NT2/D1 (cell line): ENCODE data around the gene CD4.

Source experiments
- SUZ12 ChIP-seq: IDR thresholded peaks from 2 replicates; pipeline ENCODE4 v1.6.1; 2011; ENCODE audit not compliant: insufficient read length, insufficient read depth; ENCODE audit errors: extremely low read depth
- YY1 ChIP-seq: IDR thresholded peaks from 2 replicates; pipeline ENCODE4 v1.6.1; 2011; ENCODE audit not compliant: insufficient read length, insufficient read depth
- ZNF274 ChIP-seq: IDR thresholded peaks from 2 replicates; pipeline ENCODE4 v1.6.1; 2011; ENCODE audit warnings: mild to moderate bottlenecking, low read depth, low read length

- TF ChIP-seq SUZ12 (no peak), YY1 (no peak), ZNF274 (no peak)
These were observed 48.2 kb downstream of the CD4 start for GRCh38 chr12:6837370-6838060.
